ENCODE data around the gene TPTE2.
"Not testable (repeated sequence)": the region's sequence is repeated elsewhere in the genome, so short reads cannot be mapped to it uniquely, and the experiment has no call there.

The TPTE2 gene

GRCh38 chr13:19567820-19568534, 6.6 kb upstream of the TPTE2 start:
- DNase-seq (ENCODE audit: low read depth, low spot score): no peak

GRCh38 chr13:19561585-19561984, 253 bp upstream of the TPTE2 start:
- no peak for DNase-seq (ENCODE audit: low read depth, low spot score)

- DNase-seq (ENCODE audit: low read depth, low spot score): not testable (repeated sequence)
Measured at GRCh38 chr13:19560672-19561071, 660 bp downstream of the TPTE2 start.

- DNase-seq (ENCODE audit: low read depth, low spot score): not testable (repeated sequence)
Measured at GRCh38 chr13:19559739-19560138, 1.6 kb downstream of the TPTE2 start.

- not testable (repeated sequence) for DNase-seq (ENCODE audit: low read depth, low spot score)
Measured at GRCh38 chr13:19557287-19557686, 4.0 kb downstream of the TPTE2 start.

- not testable (repeated sequence) for DNase-seq (ENCODE audit: low read depth, low spot score)
Measured at GRCh38 chr13:19549245-19549644, 12.1 kb downstream of the TPTE2 start.

GRCh38 chr13:19525634-19526033, 35.7 kb downstream of the TPTE2 start:
- not testable (repeated sequence) for DNase-seq (ENCODE audit: low read depth, low spot score)

- no peak for DNase-seq (ENCODE audit: low read depth, low spot score)
Measured at GRCh38 chr13:19519049-19519448, 42.3 kb downstream of the TPTE2 start.

GRCh38 chr13:19507623-19508022, 53.7 kb downstream of the TPTE2 start:
- DNase-seq (ENCODE audit: low read depth, low spot score): not testable (repeated sequence)

- peak; percentile 0 for DNase-seq (ENCODE audit: low read depth, low spot score)
Measured at GRCh38 chr13:19460126-19460525, 101.2 kb downstream of the TPTE2 start.

- peak; percentile 35 for DNase-seq (ENCODE audit: low read depth, low spot score)
Measured at GRCh38 chr13:19439056-19439686, 122.2 kb downstream of the TPTE2 start.

- DNase-seq (ENCODE audit: low read depth, low spot score): not testable (repeated sequence)
Measured at GRCh38 chr13:19437780-19438179, 123.6 kb downstream of the TPTE2 start.

- not testable (repeated sequence) for DNase-seq (ENCODE audit: low read depth, low spot score)
Measured at GRCh38 chr13:19422236-19422635, 139.1 kb downstream of the TPTE2 start.

- not testable (repeated sequence) for DNase-seq (ENCODE audit: low read depth, low spot score)
Measured at GRCh38 chr13:19412494-19412893, 148.8 kb downstream of the TPTE2 start.

- DNase-seq (ENCODE audit: low read depth, low spot score): not testable (repeated sequence)
Measured at GRCh38 chr13:19382746-19383511, 178.4 kb downstream of the TPTE2 start.

- DNase-seq (ENCODE audit: low read depth, low spot score): no peak
Measured at GRCh38 chr13:19382111-19382510, 179.2 kb downstream of the TPTE2 start.
